Upper lobe of left lung (tissue), 4 donors: Measurements from ENCODE around the gene B4GALNT2.

Source experiments
- POLR2A ChIP-seq, 4 donors: fragments of 450-650 bp; IDR thresholded peaks; one replicate each; pipeline ENCODE4 v1.5.1; 2016 to 2017; ENCODE audit warnings: antibody characterized with exemption in 4 of 4, mild to moderate bottlenecking in 2 of 4
- POLR2AphosphoS5 ChIP-seq, 2 donors: sonication (generic); formaldehyde crosslinking; IDR thresholded peaks; one replicate each; pipeline ENCODE4 v1.5.1; 2017; ENCODE audit warnings: antibody characterized with exemption in 2 of 2
- TF ChIP-seq, protein P1 (sequence below), 6 experiments: fragments of 450-650 bp in 4 of 6; fragments of 200-600 bp in 2 of 6; sonication (generic) in 2 of 6; IDR thresholded peaks; one replicate each; pipeline ENCODE4 v1.5.1; 2016 to 2019; ENCODE audit warnings: antibody characterized with exemption in 6 of 6

DNA sequence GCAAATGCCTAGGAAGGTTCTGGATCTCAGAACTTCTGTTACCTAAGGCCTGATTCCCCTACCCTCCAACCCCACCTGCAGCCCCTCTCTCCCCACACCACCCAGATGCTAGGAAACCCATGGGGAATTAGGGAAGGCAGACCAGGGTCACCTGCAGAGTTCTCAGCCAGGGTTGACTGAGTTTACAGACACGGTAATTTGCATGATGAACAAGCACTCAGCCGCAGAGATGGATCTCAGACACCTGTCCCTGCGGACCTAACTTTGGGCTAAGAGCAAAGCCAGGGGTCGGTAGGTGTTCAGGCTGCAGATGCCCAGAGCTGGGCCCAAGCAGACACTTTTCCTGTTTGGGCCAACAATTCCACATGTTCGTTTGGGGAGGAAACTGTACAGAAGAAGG, 80.8 kb downstream of the B4GALNT2 start:
- TF ChIP-seq, protein P1, sequence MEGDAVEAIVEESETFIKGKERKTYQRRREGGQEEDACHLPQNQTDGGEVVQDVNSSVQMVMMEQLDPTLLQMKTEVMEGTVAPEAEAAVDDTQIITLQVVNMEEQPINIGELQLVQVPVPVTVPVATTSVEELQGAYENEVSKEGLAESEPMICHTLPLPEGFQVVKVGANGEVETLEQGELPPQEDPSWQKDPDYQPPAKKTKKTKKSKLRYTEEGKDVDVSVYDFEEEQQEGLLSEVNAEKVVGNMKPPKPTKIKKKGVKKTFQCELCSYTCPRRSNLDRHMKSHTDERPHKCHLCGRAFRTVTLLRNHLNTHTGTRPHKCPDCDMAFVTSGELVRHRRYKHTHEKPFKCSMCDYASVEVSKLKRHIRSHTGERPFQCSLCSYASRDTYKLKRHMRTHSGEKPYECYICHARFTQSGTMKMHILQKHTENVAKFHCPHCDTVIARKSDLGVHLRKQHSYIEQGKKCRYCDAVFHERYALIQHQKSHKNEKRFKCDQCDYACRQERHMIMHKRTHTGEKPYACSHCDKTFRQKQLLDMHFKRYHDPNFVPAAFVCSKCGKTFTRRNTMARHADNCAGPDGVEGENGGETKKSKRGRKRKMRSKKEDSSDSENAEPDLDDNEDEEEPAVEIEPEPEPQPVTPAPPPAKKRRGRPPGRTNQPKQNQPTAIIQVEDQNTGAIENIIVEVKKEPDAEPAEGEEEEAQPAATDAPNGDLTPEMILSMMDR (IDR thresholded peaks at IDR 0.05), result no peak
- no peak for TF ChIP-seq POLR2AphosphoS5 (IDR thresholded peaks at IDR 0.05)
- TF ChIP-seq POLR2A (IDR thresholded peaks at IDR 0.05), result no peak
